HEK293 (cell line): ENCODE data around the gene EPM2AIP1.

Experiments
- CTCF ChIA-PET: fragments of 350-600 bp; formaldehyde crosslinking; extraction: SDS; loops from one replicate; lab custom pipeline; 2021; ENCODE audit warnings: antibody characterized with exemption; lab: Yijun Ruan, JAX
- POLR2A ChIA-PET: fragments of 300-600 bp; formaldehyde crosslinking; extraction: SDS; loops from one replicate; lab custom pipeline; 2020; ENCODE audit warnings: antibody characterized with exemption, inconsistent platforms; lab: Yijun Ruan, JAX
- H3K27ac ChIP-seq: fragments of 200-500 bp; sonication (Bioruptor generic); 2 replicates; pipeline ENCODE4 v1.5.1; 2014; ENCODE audit warnings: low read depth, low read length, control low read depth, inconsistent platforms; ENCODE audit errors: extremely low read depth
- H3K36me3 ChIP-seq, 2 experiments: fragments of 200-500 bp in 1 of 2; sonication (Bioruptor generic) in 1 of 2; 1 replicate in 1 of 2; 2 replicates in 1 of 2; pipeline ENCODE4 v1.5.1; 2014 to 2017; ENCODE audit warnings: inconsistent platforms in 2 of 2, low read length in 2 of 2; ENCODE audit not compliant: control insufficient read depth in 2 of 2, insufficient read depth in 1 of 2
- H3K4me1 ChIP-seq: fragments of 200-500 bp; sonication (Bioruptor generic); 2 replicates; pipeline ENCODE4 v1.5.1; 2014; ENCODE audit warnings: mild to moderate bottlenecking, low read length, inconsistent platforms; ENCODE audit not compliant: control insufficient read depth, insufficient read depth
- H3K4me3 ChIP-seq: 2 replicates; pipeline ENCODE4 v1.5.1; 2011; ENCODE audit warnings: low read depth, mild to moderate bottlenecking, control low read depth, low read length, moderate library complexity
- H3K9me3 ChIP-seq: fragments of 200-500 bp; sonication (Bioruptor generic); 2 replicates; pipeline ENCODE4 v1.5.1; 2014; ENCODE audit warnings: low read depth, low read length, inconsistent platforms; ENCODE audit not compliant: control insufficient read depth, insufficient read depth
- MYNN ChIP-seq: fragments of 450-650 bp; formaldehyde crosslinking; IDR thresholded peaks from 2 replicates; pipeline ENCODE4 v1.5.1; 2016; ENCODE audit warnings: missing biosample characterization, missing genetic modification characterization, borderline replicate concordance
- RBAK ChIP-seq: fragments of 450-650 bp; formaldehyde crosslinking; IDR thresholded peaks from 2 replicates; pipeline ENCODE4 v1.5.1; 2016; ENCODE audit warnings: missing biosample characterization, missing genetic modification characterization
- TCF7L2 ChIP-seq: IDR thresholded peaks from 2 replicates; pipeline ENCODE4 v1.6.1; 2011; ENCODE audit warnings: low read depth, mild to moderate bottlenecking, inconsistent platforms, low read length, moderate library complexity, borderline replicate concordance
- ZBTB1 ChIP-seq: fragments of 450-650 bp; formaldehyde crosslinking; IDR thresholded peaks from 2 replicates; pipeline ENCODE4 v1.5.1; 2016; ENCODE audit warnings: missing biosample characterization, missing genetic modification characterization
- ZBTB17 ChIP-seq: fragments of 450-650 bp; formaldehyde crosslinking; IDR thresholded peaks from 2 replicates; pipeline ENCODE4 v1.5.1; 2016; ENCODE audit warnings: missing biosample characterization, missing genetic modification characterization
- ZBTB8A ChIP-seq: fragments of 450-650 bp; formaldehyde crosslinking; IDR thresholded peaks from 2 replicates; pipeline ENCODE4 v1.5.1; 2016; ENCODE audit warnings: missing biosample characterization, missing genetic modification characterization
- ZFP69B ChIP-seq: fragments of 450-650 bp; formaldehyde crosslinking; IDR thresholded peaks from 2 replicates; pipeline ENCODE4 v1.5.1; 2016; ENCODE audit warnings: missing biosample characterization, missing genetic modification characterization
- ZNF146 ChIP-seq: fragments of 450-650 bp; formaldehyde crosslinking; IDR thresholded peaks from 2 replicates; pipeline ENCODE4 v1.5.1; 2016; ENCODE audit warnings: missing biosample characterization, missing genetic modification characterization
- ZNF16 ChIP-seq: fragments of 450-650 bp; formaldehyde crosslinking; IDR thresholded peaks from 2 replicates; pipeline ENCODE4 v1.5.1; 2016; ENCODE audit warnings: low read depth, missing biosample characterization, missing genetic modification characterization
- ZNF324 ChIP-seq: fragments of 450-650 bp; formaldehyde crosslinking; IDR thresholded peaks from 2 replicates; pipeline ENCODE4 v1.5.1; 2016; ENCODE audit warnings: missing biosample characterization, missing genetic modification characterization
- ZNF362 ChIP-seq: fragments of 450-650 bp; formaldehyde crosslinking; IDR thresholded peaks from 2 replicates; pipeline ENCODE4 v1.5.1; 2016; ENCODE audit warnings: missing biosample characterization, missing genetic modification characterization
- ZNF530 ChIP-seq: fragments of 450-650 bp; formaldehyde crosslinking; IDR thresholded peaks from 2 replicates; pipeline ENCODE4 v1.5.1; 2016; ENCODE audit warnings: low read depth, missing biosample characterization, missing genetic modification characterization
- ZNF549 ChIP-seq: fragments of 450-650 bp; IDR thresholded peaks from 2 replicates; pipeline ENCODE4 v1.5.1; 2018; ENCODE audit warnings: missing biosample characterization, missing genetic modification characterization, mild to moderate bottlenecking, inconsistent platforms, moderate library complexity
- ZNF596 ChIP-seq: fragments of 450-650 bp; IDR thresholded peaks from 2 replicates; pipeline ENCODE4 v1.5.0; 2018; ENCODE audit warnings: missing biosample characterization, mild to moderate bottlenecking, missing genetic modification characterization, moderate library complexity
- ZNF654 ChIP-seq: fragments of 450-650 bp; formaldehyde crosslinking; IDR thresholded peaks from 2 replicates; pipeline ENCODE4 v1.5.1; 2016; ENCODE audit warnings: low read depth, missing biosample characterization, missing genetic modification characterization
- ZNF658 ChIP-seq: fragments of 450-650 bp; formaldehyde crosslinking; IDR thresholded peaks from 2 replicates; pipeline ENCODE4; 2016; ENCODE audit warnings: missing biosample characterization, missing genetic modification characterization
- ZNF677 ChIP-seq: fragments of 450-650 bp; IDR thresholded peaks from 2 replicates; pipeline ENCODE4 v1.5.0; 2018; ENCODE audit warnings: missing biosample characterization, mild to moderate bottlenecking, missing genetic modification characterization, moderate library complexity
- ZNF776 ChIP-seq: fragments of 450-650 bp; formaldehyde crosslinking; IDR thresholded peaks from 2 replicates; pipeline ENCODE4 v1.5.0; 2017; ENCODE audit warnings: missing biosample characterization, missing genetic modification characterization, borderline replicate concordance
- ZNF791 ChIP-seq: fragments of 450-650 bp; formaldehyde crosslinking; IDR thresholded peaks from 2 replicates; pipeline ENCODE4 v1.5.1; 2016; ENCODE audit warnings: missing biosample characterization, missing genetic modification characterization
- ZSCAN4 ChIP-seq: fragments of 450-650 bp; formaldehyde crosslinking; IDR thresholded peaks from 2 replicates; pipeline ENCODE4 v1.5.1; 2017; ENCODE audit warnings: missing biosample characterization, missing genetic modification characterization

Gene EPM2AIP1

GRCh38 chr3:37030588-37030987 is 37.7 kb upstream of the EPM2AIP1 start:
- Histone ChIP-seq H3K4me1 (no peaks in the 10 kb centered on the region), H3K27ac (no peak overlapping the region), H3K4me3 (no peak overlapping the region)
- TF ChIP-seq TCF7L2 (no peak), ZBTB17 (tag by site-specific recombination) (no peak), ZNF654 (tag by site-specific recombination) (no peak), ZBTB8A (tag by site-specific recombination) (no peak), ZNF677 (tag by site-specific recombination) (no peak), ZNF362 (no peak), ZNF549 (no peak), RBAK (tag by site-specific recombination) (no peak), ZFP69B (tag by site-specific recombination) (no peak), ZNF146 (no peak)
- TF ChIP-seq, all 188 proteins: peak for 0
- Histone ChIP-seq H3K9me3 (no peaks in the 10 kb centered on the region), H3K36me3 (peaks cover 3 to 96% of the 10 kb centered on the region in 2 experiments; a peak in 2 of 3 replicates)
- CTCF ChIA-PET, result no interaction called here
- POLR2A ChIA-PET, result no interaction called here

- Histone ChIP-seq H3K4me1 (no peaks in the 10 kb centered on the region), H3K27ac (no peak overlapping the region), H3K4me3 (no peak overlapping the region), H3K9me3 (no peaks in the 10 kb centered on the region), H3K36me3 (peaks cover 4 to 95% of the 10 kb centered on the region in 2 experiments; a peak in 2 of 3 replicates)
- ChIA-PET CTCF (interaction anchor here (0.5 to 0.6 kb wide), 3 partner anchors 112 to 215 kb away, joined by 3 to 4 read pairs (median 3); no protein-coding TSS in a partner anchor), POLR2A (no interaction called here)
- TF ChIP-seq ZNF596 (tag by site-specific recombination), result no peak
Measured at GRCh38 chr3:37029516-37030163, 36.7 kb upstream of the EPM2AIP1 start.

GRCh38 chr3:37029111-37029510 is 36.2 kb upstream of the EPM2AIP1 start:
- Histone ChIP-seq H3K36me3 (peaks cover 4 to 96% of the 10 kb centered on the region in 2 experiments; a peak in 2 of 3 replicates), H3K4me1 (no peaks in the 10 kb centered on the region), H3K9me3 (no peaks in the 10 kb centered on the region), H3K4me3 (no peak overlapping the region), H3K27ac (no peak overlapping the region)
- ChIA-PET CTCF (interaction anchor here (0.5 to 0.6 kb wide), 3 partner anchors 113 to 215 kb away, joined by 3 to 4 read pairs (median 3); no protein-coding TSS in a partner anchor), POLR2A (no interaction called here)
- TF ChIP-seq ZNF324 (tag by site-specific recombination) (no peak), ZNF791 (tag by site-specific recombination) (no peak), ZNF530 (tag by site-specific recombination) (no peak), ZSCAN4 (tag by site-specific recombination) (no peak), MYNN (no peak), ZBTB1 (no peak), ZNF658 (no peak), ZNF776 (no peak), ZNF16 (tag by site-specific recombination) (no peak)
